ENCODE results near the gene COQ9.

The COQ9 gene

DNA sequence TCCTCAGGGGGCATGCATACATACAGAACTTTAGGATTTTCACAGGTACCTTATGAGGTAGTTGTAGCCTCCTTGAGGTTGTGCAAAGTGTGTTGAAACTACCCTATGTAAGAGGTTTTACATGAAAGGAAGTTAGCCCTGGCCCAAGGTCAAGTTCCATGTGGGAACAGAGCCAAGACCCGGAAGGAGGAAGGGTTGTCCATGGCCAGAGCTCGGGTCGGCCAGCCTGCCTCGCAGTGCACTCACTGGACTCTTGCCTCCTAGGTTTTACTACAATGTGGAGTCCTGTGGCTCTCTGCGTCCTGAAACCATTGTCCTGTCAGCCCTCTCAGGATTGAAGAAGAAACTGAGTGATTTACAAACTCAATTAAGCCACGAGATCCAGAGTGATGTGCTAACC lies 23.4 kb downstream of the COQ9 start:
- intact Hi-C loops (cut with DNase I; ENCODE audit: low total_unique reads): no loop called here
- TF ChIP-seq, protein P1, sequence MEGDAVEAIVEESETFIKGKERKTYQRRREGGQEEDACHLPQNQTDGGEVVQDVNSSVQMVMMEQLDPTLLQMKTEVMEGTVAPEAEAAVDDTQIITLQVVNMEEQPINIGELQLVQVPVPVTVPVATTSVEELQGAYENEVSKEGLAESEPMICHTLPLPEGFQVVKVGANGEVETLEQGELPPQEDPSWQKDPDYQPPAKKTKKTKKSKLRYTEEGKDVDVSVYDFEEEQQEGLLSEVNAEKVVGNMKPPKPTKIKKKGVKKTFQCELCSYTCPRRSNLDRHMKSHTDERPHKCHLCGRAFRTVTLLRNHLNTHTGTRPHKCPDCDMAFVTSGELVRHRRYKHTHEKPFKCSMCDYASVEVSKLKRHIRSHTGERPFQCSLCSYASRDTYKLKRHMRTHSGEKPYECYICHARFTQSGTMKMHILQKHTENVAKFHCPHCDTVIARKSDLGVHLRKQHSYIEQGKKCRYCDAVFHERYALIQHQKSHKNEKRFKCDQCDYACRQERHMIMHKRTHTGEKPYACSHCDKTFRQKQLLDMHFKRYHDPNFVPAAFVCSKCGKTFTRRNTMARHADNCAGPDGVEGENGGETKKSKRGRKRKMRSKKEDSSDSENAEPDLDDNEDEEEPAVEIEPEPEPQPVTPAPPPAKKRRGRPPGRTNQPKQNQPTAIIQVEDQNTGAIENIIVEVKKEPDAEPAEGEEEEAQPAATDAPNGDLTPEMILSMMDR (IDR thresholded peaks at IDR 0.05): no peak
- H3K27me3 ChIP-seq: no peaks in the 10 kb centered on the region
- H3K9me3 ChIP-seq: no peaks in the 10 kb centered on the region
- peaks cover 0 to 10% (median 2%) of the 10 kb centered on the region in 4 donors for H3K4me1 ChIP-seq
- H3K36me3 ChIP-seq: peaks cover 78 to 96% (median 94%) of the 10 kb centered on the region in 3 donors
- no peak overlapping the region for H3K4me3 ChIP-seq
- peak in 1 of 2 donors; percentile 67 for DNase-seq
- no peak overlapping the region for H3K27ac ChIP-seq

DNA sequence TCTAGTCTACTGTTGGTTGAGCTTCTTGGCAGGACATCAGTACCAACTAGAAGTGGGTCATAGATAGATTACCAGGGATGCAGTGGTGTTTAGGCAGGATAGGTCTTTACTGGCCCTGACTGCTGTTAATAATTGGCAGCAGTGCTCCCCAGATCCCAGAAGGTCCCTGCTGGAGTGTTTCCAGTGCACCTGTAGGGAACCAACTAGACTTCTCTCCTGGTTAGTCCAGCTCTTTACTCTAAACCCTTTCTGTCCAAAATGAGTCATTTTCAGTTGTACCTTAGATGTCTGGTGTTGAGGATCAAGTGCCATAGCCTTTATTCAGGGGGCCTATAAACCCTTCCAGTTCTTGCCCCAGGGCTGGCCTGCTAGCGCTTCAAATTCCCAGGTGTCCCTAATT lies 23.9 kb downstream of the COQ9 start:
- H3K9me3 ChIP-seq: no peaks in the 10 kb centered on the region
- H3K4me1 ChIP-seq: peaks cover 0 to 10% (median 6%) of the 10 kb centered on the region in 4 donors
- H3K4me3 ChIP-seq: no peak overlapping the region
- no peak overlapping the region for H3K27ac ChIP-seq
- TF ChIP-seq, protein P1 (IDR thresholded peaks at IDR 0.05): no peak
- no peaks in the 10 kb centered on the region for H3K27me3 ChIP-seq
- intact Hi-C loops (cut with DNase I; ENCODE audit: low total_unique reads): no loop called here
- peaks cover 73 to 91% (median 89%) of the 10 kb centered on the region in 3 donors for H3K36me3 ChIP-seq
- DNase-seq: no peak

DNA sequence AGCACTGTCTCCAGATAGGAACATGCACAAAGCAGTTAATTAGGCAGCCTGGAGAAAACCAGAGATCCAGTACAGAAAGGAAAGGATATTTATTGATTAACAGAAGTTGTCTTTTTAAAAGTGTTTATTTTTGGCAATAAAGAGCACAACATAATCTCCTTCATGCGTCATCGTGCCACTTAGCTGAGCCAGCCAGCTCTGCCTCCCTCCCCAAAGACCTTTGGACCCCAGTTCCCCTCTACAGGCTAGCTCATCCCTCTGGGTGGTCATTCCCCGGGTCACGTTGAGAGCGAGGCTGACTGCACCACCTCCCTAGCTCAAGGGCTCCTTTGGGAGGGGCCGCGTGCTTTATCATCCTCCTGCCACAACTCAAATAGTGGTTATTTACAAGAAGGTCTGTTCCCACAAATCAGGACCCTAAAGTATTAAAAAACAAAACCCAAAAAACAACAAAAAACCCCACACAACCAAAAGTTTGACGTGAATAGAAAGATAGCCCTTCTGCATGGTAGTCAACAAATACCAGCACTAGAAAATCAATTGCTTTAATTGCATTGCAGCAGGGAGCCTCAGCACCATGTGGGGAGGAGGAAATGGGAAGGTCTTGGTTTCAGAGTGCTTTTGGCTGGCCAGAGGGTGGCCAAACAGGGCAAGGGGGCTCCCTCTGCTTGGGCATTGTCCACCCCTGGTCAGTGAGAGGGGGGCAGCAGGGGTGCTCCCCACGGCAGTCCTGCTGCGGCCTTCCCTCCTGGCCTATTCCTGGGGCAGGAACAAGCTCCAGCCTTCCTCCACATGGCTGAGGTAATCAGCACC lies 24.8 kb downstream of the COQ9 start:
- TF ChIP-seq, protein P1 (IDR thresholded peaks at IDR 0.05): no peak
- no peak overlapping the region for H3K27ac ChIP-seq
- H3K36me3 ChIP-seq: peaks cover 67 to 82% (median 80%) of the 10 kb centered on the region in 3 donors
- H3K4me3 ChIP-seq: no peak overlapping the region
- H3K9me3 ChIP-seq: no peaks in the 10 kb centered on the region
- no peaks in the 10 kb centered on the region for H3K27me3 ChIP-seq
- no peak for DNase-seq
- intact Hi-C loops (cut with DNase I; ENCODE audit: low total_unique reads): no loop called here
- H3K4me1 ChIP-seq: peaks cover 0 to 18% (median 12%) of the 10 kb centered on the region in 4 donors

DNA sequence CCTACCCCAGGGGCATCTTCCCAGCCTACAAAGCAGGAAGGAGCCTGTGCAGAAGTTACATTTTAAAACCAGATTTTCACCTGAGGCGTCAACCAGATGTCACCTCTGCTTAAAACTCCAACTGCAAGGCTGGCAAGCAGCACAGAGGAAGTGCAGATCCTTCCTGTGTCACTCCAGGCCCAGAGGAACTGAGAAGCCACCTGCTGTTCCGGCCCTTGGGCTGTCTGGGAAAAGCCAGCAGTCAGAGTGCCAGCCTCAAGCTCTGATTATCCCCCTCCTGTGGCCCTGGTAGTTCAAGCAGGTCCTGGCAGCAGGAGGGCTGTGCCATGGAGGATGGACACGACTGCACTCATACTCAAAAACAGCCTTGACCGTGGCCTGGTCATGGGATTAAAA lies 25.4 kb downstream of the COQ9 start:
- intact Hi-C loops (cut with DNase I; ENCODE audit: low total_unique reads): no loop called here
- peaks cover 64 to 78% (median 74%) of the 10 kb centered on the region in 3 donors for H3K36me3 ChIP-seq
- peaks cover 3 to 24% (median 17%) of the 10 kb centered on the region in 4 donors for H3K4me1 ChIP-seq
- H3K4me3 ChIP-seq: no peak overlapping the region
- no peaks in the 10 kb centered on the region for H3K9me3 ChIP-seq
- TF ChIP-seq, protein P1 (IDR thresholded peaks at IDR 0.05): no peak
- no peak overlapping the region for H3K27ac ChIP-seq
- DNase-seq: no peak
- no peaks in the 10 kb centered on the region for H3K27me3 ChIP-seq

DNA sequence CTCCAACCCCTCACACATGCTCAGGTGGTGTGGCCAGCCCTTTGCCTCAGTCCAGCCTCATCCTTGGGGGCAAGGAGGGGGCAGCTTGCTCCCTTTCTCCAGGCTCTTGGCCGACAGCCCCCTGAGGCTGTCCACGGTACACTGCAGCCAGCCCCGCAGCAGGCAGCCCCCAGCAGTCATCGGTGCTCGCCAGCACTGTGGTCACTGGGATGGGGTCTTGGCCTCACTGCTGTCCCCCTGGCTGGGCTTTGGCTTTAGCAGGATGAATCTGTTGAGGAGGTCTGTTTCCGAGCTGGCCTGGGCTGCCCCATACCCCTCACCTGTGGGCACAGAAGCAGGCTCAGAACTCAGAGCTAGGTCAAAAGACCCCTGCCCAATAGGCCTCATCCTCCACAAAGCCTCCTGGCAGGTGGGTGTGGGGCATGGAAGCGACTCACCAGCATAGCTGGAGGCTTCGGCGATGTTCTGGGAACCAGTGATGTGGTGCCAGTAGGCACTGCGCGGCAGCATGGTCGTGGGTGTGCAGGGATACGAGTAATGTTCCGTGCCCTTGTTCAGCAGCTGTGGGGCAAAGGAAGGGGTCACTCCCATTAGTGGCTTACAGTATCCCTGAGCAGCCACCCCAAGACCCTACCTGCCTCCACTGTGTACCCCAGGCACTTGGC lies 26.0 kb downstream of the COQ9 start:
- TF ChIP-seq, protein P1 (IDR thresholded peaks at IDR 0.05): no peak
- peaks cover 58 to 71% (median 68%) of the 10 kb centered on the region in 3 donors for H3K36me3 ChIP-seq
- H3K27me3 ChIP-seq: no peaks in the 10 kb centered on the region
- H3K9me3 ChIP-seq: no peaks in the 10 kb centered on the region
- H3K4me1 ChIP-seq: peaks cover 9 to 30% (median 24%) of the 10 kb centered on the region in 4 donors
- intact Hi-C loops (cut with DNase I; ENCODE audit: low total_unique reads): no loop called here
- H3K27ac ChIP-seq: no peak overlapping the region
- H3K4me3 ChIP-seq: no peak overlapping the region
- DNase-seq: no peak
